Neutrophil (primary cell): ENCODE measurements around the gene GSTP1.
"Not testable (repeated sequence)": the region's sequence is repeated elsewhere in the genome, so short reads cannot be mapped to it uniquely, and the experiment has no call there.

Source experiments
- H3K27ac ChIP-seq: fragments of 200-600 bp; sonication (generic); 2 replicates; pipeline ENCODE4 v1.5.1; 2016; ENCODE audit warnings: mild to moderate bottlenecking, moderate library complexity
- H3K27me3 ChIP-seq: fragments of 200-600 bp; sonication (generic); 2 replicates; pipeline ENCODE4 v1.6.0; 2016; ENCODE audit warnings: mild to moderate bottlenecking
- H3K36me3 ChIP-seq: fragments of 200-600 bp; sonication (generic); 2 replicates; pipeline ENCODE4 v1.5.1; 2017
- H3K4me1 ChIP-seq, 2 experiments: fragments of 200-600 bp in 1 of 2; sonication (generic) in 1 of 2; 1 replicate in 1 of 2; 2 replicates in 1 of 2; pipeline versions ENCODE4 v1.5.1 to v1.6.1; 2013 to 2016; ENCODE audit warnings: low read depth in 1 of 2, low read length in 1 of 2, mild to moderate bottlenecking in 1 of 2, moderate library complexity in 1 of 2; ENCODE audit not compliant: control insufficient read depth in 1 of 2, insufficient read depth in 1 of 2
- H3K4me3 ChIP-seq, 2 experiments: fragments of 200-600 bp in 1 of 2; sonication (generic) in 1 of 2; 1 replicate in 1 of 2; 2 replicates in 1 of 2; pipeline ENCODE4 v1.5.1; 2013 to 2016; ENCODE audit warnings: low read depth in 1 of 2, low read length in 1 of 2, mild to moderate bottlenecking in 1 of 2, moderate library complexity in 1 of 2
- H3K9me3 ChIP-seq: fragments of 200-600 bp; sonication (generic); 2 replicates; pipeline ENCODE4 v1.5.1; 2016
- CTCF ChIP-seq: fragments of 200-600 bp; sonication (generic); IDR thresholded peaks from 2 replicates; pipeline ENCODE4 v1.5.1; 2016; ENCODE audit warnings: antibody characterized with exemption

GSTP1 gene

GRCh38 chr11:67616431-67617242 is 33.0 kb downstream of the GSTP1 start:
- no peaks in the 10 kb centered on the region for H3K9me3 ChIP-seq
- H3K36me3 ChIP-seq = peaks cover 13% of the 10 kb centered on the region
- H3K27ac ChIP-seq = no peak overlapping the region
- H3K27me3 ChIP-seq = peaks cover 29% of the 10 kb centered on the region
- H3K4me3 ChIP-seq = no peak overlapping the region
- no peak for TF ChIP-seq CTCF
- H3K4me1 ChIP-seq = peaks cover 13% of the 10 kb centered on the region in 2 experiments

- Histone ChIP-seq H3K4me1 (peaks cover 13% of the 10 kb centered on the region in 2 experiments), H3K27me3 (peaks cover 29% of the 10 kb centered on the region), H3K4me3 (no peak overlapping the region), H3K27ac (no peak overlapping the region), H3K36me3 (peaks cover 5% of the 10 kb centered on the region), H3K9me3 (no peaks in the 10 kb centered on the region)
- no peak for TF ChIP-seq CTCF
Measured at GRCh38 chr11:67617243-67617953, 33.8 kb downstream of the GSTP1 start.

GRCh38 chr11:67618901-67619659 is 35.5 kb downstream of the GSTP1 start:
- not testable (repeated sequence) for H3K4me3 ChIP-seq, H3K27ac ChIP-seq, H3K4me1 ChIP-seq, H3K36me3 ChIP-seq, H3K9me3 ChIP-seq
- peaks cover 29% of the 10 kb centered on the region for H3K27me3 ChIP-seq

GRCh38 chr11:67619683-67620618 is 36.3 kb downstream of the GSTP1 start:
- not testable (repeated sequence) for H3K27ac ChIP-seq, H3K9me3 ChIP-seq, H3K4me3 ChIP-seq, H3K36me3 ChIP-seq, H3K4me1 ChIP-seq
- peaks cover 29% of the 10 kb centered on the region for H3K27me3 ChIP-seq

- H3K4me1 ChIP-seq, H3K9me3 ChIP-seq, H3K4me3 ChIP-seq, H3K27ac ChIP-seq, H3K36me3 ChIP-seq: not testable (repeated sequence)
- peaks cover 25% of the 10 kb centered on the region for H3K27me3 ChIP-seq
Measured at GRCh38 chr11:67620621-67621020, 37.0 kb downstream of the GSTP1 start.

- H3K4me1 ChIP-seq, H3K27ac ChIP-seq, H3K4me3 ChIP-seq, H3K9me3 ChIP-seq, H3K36me3 ChIP-seq: not testable (repeated sequence)
- H3K27me3 ChIP-seq = peaks cover 12% of the 10 kb centered on the region
Measured at GRCh38 chr11:67621928-67622327, 38.3 kb downstream of the GSTP1 start.

GRCh38 chr11:67622905-67623304 is 39.3 kb downstream of the GSTP1 start:
- H3K36me3 ChIP-seq, H3K4me3 ChIP-seq, H3K4me1 ChIP-seq, H3K27ac ChIP-seq, H3K27me3 ChIP-seq, H3K9me3 ChIP-seq: not testable (repeated sequence)

GRCh38 chr11:67623795-67624194 is 40.2 kb downstream of the GSTP1 start:
- not testable (repeated sequence) for H3K27ac ChIP-seq, H3K4me1 ChIP-seq, H3K36me3 ChIP-seq, H3K4me3 ChIP-seq, H3K9me3 ChIP-seq, H3K27me3 ChIP-seq

GRCh38 chr11:67626131-67626833 is 42.7 kb downstream of the GSTP1 start:
- not testable (repeated sequence) for H3K36me3 ChIP-seq, H3K4me3 ChIP-seq, H3K27me3 ChIP-seq, H3K9me3 ChIP-seq, H3K27ac ChIP-seq
- peaks cover 13 to 15% of the 10 kb centered on the region in 2 experiments for H3K4me1 ChIP-seq
